ENCODE data around the gene IGF1R.
A peak's percentile ranks its signal among the peaks of the same experiment; 100 is the strongest.
"Not testable (repeated sequence)": the region's sequence is repeated elsewhere in the genome, so short reads cannot be mapped to it uniquely, and the experiment has no call there.

IGF1R gene

GRCh38 chr15:98647774-98648653 is at the start of gene IGF1R:
IGF1R (plus strand) TSS chr15:98648539; CDS start chr15:98649582, 1,043 bp downstream.
- DNase-seq: peak; percentile 95

- peak; percentile 80 for DNase-seq
Measured at GRCh38 chr15:98599909-98600691, 48.2 kb upstream of the IGF1R start.

- no peak for DNase-seq
Measured at GRCh38 chr15:98604983-98605382, 43.4 kb upstream of the IGF1R start.

DNA sequence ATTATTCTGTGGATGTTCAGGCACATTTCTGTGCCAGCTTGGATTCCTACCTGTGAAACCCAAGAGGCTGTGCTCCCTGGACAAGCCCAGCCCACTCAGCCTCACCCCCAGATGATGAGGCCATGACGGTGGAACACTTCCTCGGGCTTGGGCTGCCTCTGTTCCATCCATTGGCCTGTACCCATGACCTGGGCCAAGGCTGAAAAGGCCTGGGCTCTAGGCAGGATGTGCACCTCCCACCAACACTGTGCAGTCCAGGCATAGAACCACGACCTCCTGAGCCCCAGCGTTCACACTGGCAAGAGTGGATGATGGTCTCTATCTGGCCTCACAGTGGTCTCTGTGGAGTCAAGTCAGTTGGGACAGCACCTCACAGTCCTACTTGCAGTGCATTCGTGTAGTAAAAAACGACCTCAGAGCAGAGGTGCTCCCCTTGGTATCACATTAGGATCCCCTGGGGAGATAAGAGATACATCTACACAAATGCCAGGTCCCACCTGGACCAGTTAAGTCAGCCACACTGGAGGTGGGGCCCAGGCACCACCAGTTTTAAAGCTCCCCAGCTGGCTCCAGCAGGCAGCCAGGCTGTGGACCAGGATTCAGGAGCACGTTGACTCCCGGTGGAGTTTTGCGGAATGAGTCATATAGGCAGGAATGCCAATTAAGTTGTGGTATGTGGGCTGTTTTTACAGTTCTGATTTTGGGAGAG is 39.0 kb upstream of the IGF1R start:
- DNase-seq: no peak

DNA sequence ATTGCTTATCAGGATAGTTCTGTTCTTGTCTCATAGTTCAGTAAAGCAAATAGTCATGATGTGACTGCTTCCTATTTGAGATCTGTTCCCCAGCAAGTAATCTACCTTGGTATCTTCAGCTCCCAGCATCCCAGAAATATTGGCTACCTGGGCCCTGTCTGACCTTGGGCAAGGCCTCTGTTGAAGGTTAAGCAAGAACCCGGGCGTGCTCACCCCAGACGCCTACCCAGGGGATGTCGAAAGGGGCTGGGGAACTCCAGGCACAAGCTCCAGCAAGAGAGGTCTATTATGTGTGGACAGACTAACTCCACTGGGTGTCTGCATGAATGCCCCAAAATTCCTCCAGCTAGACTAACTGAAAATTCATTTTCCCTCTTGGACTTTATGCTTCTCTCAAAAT is 37.3 kb upstream of the IGF1R start:
- DNase-seq: no peak

- DNase-seq: no peak
Measured at GRCh38 chr15:98611808-98612207, 36.5 kb upstream of the IGF1R start.

DNA sequence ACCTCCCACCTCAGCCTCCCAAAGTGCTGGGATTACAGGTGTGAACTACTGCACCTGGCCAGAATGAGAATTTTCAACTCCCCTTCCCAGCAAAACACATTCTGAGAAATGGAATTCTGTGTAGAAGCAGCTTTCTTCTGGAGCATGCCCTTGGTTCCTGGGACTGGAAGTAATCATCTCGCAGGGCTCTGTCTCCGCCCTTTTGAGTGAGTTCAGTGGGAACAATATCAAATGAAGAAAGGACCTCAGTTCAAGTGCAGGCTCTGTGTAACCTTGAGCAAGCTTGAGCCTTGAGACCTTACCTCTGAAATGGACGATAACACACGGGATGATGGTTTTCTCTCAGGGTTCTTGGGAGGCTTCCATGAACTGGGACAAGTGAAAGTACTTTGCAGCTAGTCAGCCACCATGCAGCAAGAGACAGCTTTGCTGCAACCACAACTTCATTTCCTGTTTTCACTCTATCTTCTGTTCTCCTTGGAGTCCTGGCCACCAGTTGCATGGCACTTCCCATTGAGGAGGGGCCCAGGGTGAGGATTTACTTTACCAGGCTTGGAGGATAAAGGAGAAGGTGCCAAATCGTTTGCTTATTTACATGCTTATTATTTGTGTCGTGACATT is 35.7 kb upstream of the IGF1R start:
- no peak for DNase-seq

DNA sequence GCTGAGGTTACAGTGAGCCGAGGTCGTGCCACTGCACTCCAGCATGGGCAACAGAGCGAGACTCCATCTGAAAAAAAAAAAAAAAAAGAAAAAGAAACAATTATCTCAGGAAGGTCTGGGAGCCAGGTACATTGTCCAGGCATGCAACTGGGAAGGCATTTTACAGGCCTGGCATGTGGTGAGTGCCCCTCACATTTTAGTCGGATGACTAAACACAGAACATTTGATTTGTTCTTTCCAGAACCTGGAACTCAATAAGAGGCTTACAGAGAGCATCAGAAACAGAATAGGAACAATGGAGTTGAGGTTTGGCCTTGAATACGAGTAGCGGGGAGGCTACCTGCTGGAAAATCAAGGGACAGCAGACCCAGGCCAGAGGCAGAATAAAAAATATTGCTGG is 33.7 kb upstream of the IGF1R start:
- DNase-seq: no peak

DNA sequence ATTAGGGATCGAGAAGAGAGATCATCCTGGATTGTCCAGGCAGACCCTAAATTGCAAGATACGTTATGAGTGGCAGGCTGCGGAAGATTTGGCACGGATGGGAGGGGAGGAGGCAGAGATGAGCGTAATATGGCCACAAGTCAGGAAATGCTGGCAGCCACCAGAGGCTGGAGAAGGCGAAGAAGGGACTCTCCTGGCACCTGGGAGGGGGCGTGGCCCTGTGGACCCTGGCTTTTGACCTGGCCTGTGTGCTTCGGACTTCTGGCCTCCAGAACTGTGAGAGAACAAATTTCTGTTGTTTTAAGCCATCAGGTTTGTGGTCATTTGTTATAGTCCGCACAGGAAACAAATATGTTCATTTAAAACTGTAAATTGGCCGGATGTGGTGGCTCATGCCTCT is 31.9 kb upstream of the IGF1R start:
- DNase-seq: no peak

- DNase-seq: no peak
Measured at GRCh38 chr15:98617328-98617980, 30.9 kb upstream of the IGF1R start.

DNA sequence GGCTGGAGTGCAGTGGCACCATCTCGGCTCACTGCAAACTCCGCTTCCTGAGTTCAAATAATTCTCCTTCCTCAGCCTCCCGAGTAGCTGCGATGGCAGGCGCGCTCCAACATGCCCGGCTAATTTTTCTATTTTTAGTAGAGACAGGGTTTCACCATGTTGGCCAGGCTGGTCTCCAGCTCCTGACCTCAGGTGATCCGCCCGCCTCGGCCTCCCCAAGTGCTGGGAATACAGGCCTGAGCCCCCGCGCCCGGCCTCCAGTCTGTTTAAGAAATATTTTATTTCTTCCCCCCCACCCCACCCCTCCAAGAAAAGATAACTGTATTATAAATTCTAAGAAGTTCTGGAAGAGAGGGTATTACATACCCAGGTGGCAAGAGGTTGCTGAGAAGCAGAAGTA is 29.8 kb upstream of the IGF1R start:
- DNase-seq: not testable (repeated sequence)

GRCh38 chr15:98620020-98620419 is 28.3 kb upstream of the IGF1R start:
- peak; percentile 27 for DNase-seq

DNA sequence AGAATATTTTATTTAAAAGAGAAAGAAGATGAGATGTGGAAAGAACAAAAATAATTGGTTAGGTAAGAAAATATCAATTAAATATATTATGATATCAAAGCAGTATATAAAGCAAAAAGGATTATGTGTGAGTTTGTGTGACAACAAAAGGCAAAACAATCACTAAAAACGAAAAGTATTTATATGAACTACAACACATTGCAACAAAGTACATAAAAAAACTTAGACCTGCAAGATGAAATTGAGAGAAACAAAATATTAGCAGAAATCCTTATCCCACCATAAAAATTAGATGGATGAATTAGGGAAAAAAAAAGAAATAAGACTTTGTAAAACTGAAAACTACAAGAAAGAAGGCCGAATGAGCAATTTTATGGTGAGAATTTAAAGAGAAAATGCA is 27.3 kb upstream of the IGF1R start:
- no peak for DNase-seq

DNA sequence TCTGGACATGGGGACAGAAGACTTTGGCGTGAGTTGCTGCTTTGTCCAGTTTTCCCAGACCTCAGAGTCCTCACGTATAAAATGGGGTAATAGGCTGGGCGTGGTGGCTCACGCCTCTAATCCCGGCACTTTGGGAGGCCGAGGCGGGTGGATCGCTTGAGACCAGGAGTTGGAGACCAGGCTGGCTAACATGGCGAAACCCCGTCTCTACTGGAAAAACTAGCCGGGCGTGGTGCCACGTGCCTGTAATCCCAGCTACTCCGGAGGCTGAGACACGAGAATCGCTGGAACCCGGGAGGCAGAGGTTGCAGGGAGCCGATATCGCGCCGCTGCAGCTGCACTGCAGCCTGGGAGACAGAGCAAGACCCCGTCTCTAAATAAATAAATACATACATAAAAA is 22.7 kb upstream of the IGF1R start:
- no peak for DNase-seq

GRCh38 chr15:98626153-98626552 is 22.2 kb upstream of the IGF1R start:
- DNase-seq: no peak

DNA sequence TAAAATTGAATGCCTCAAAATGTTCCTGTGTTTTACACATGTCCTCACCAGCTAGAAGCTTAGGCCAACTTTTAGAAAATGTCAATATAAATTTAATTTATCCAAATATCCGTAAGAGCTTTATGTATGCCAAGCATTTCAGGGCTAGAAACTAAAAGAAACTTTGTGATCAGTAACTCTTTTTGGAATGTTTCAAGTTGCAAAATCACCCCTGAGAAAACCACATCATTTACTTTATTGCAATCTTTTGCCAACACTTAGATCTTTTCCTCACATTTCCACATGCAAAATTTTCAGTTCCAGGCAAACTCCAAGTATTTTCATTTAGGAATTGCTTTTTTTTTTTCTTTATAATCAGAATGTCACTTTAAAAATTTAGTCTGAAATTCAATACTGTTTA is 20.1 kb upstream of the IGF1R start:
- no peak for DNase-seq

GRCh38 chr15:98635848-98636247 is 12.5 kb upstream of the IGF1R start:
- DNase-seq: no peak

- DNase-seq: no peak
Measured at GRCh38 chr15:98643115-98643514, 5.2 kb upstream of the IGF1R start.

DNA sequence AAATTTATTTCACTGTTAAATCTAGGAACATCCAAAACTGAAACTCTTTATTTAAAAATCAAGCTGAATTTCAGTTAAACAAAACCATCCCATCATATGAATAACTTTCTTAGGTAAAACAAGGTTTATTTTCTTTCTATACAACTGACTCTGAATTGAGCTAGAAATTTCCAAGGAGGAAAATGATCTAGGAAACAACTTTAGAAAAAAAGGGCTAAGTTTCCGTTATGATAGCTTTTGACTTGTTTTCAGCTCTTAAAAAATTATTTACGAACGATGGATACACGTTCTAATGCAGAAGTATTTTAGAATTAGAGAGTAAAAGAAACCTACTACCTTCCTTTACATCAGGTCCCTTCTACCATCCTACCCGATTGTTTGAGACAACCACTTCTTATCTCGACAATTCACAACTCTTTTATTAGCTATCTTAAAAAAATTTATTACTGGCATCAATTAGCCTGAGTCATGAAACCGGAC is 1.8 kb upstream of the IGF1R start:
- no peak for DNase-seq

- peak; percentile 91 for DNase-seq
Measured at GRCh38 chr15:98647026-98647773, 1.1 kb upstream of the IGF1R start.

- peak; percentile 77 for DNase-seq
Measured at GRCh38 chr15:98648654-98649471, 524 bp downstream of the IGF1R start.

Data from right hindlimb (tissue), 1 donor.